22Rv1 (cell line): ENCODE results near the gene AMIGO2.

Experiments
- H3K27ac ChIP-seq: fragments of 450-650 bp; 2 replicates; pipeline ENCODE4 v1.5.1; 2017
- CTCF ChIP-seq: fragments of 450-650 bp; IDR thresholded peaks from 2 replicates; pipeline ENCODE4 v1.5.1; 2017; ENCODE audit warnings: mild to moderate bottlenecking
- ZFX ChIP-seq: fragments of 450-650 bp; IDR thresholded peaks from 2 replicates; pipeline ENCODE4 v1.6.1; 2017; ENCODE audit warnings: antibody characterized with exemption, borderline replicate concordance

The AMIGO2 gene

GRCh38 chr12:47078733-47079467 is 859 bp downstream of the AMIGO2 start:
- no peak overlapping the region; the same call in 1 of the 2 replicates for H3K27ac ChIP-seq
- TF ChIP-seq ZFX (no peak), CTCF (no peak)

- no peak for TF ChIP-seq ZFX
- TF ChIP-seq CTCF: no peak
- no peak overlapping the region for H3K27ac ChIP-seq
These were observed 1.7 kb downstream of the AMIGO2 start for GRCh38 chr12:47078086-47078395.

DNA sequence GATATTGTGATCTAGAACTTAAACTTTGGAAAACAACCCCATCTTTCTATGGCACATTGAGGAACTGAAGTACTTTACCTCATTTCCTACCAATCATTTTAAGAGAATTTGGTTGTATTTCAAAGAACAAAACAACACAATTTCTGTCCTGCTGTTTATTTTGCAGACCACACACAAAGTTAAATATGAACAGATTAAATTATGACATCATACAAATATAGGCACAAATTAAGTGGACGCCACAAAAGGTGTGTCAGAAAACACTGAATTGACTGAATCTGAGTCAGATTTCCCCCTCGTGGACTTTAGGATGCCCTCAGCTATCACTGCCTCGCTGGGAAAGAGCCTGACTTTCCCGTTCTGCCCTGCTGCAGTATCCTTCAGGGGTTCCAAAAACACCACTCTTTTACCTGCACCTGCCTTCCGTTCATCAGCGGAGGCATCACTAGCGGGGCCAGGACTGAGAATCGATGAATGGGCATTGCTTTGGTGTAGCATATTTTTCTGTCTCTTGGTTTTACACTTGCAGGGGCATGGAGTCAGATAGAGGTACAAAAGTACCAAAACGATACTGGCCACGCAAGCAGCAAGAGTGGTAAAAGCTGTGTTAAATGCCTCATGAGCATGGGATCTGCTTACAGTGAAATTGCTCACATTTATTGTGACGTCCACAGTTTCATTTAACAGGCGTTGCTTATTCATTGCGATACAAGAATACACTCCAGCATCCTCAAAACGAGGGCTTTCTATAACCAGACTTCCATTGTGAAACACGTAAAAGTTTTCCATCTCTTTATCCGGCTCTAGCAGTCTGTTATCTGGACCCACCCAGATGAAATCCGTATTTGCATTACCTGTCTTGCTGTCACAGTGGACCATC is 2.3 kb downstream of the AMIGO2 start:
- no peak for TF ChIP-seq CTCF
- TF ChIP-seq ZFX: no peak
- no peak overlapping the region for H3K27ac ChIP-seq

DNA sequence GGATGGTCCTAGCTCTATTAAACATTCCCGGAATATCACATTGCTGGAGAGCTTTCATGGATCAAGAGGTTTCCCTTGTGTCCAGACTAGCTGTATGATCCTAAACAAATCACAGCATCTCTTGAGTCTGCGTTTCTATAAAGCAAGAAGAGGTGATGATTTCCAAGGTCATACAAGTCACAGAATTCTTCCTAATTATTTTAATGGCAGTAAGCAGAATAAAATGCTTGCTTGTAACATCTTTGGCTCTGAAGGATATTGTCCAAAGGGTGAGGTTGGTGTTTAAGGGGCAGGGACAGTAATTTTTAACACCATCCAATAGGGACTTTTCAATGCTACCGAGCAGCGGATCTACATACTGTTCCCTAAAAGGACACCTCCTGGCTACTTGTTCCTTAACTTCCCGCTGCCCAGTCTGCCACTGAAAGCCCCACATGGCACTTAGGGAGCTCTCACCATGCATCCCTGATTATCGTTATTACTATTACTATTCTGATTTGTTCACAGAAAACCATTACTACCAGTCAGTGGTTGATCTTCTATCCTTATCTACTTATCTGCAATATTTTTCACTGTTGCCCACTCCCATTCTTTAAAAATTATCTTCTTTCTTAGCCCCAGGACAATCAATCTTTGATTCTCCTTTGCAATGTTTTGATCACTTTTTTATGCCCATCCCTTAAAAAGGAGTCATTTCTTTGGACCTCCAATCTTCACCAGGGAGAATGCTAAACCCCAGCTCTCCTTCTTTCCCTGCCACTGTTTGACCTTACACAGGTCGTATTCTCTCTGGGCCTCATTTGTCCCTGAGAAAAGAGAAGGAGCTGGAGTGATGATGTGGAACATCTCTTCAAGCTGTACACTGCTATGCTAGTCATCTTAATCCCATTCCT is 4.3 kb downstream of the AMIGO2 start:
- H3K27ac ChIP-seq: no peak overlapping the region
- TF ChIP-seq CTCF (no peak), ZFX (no peak)

DNA sequence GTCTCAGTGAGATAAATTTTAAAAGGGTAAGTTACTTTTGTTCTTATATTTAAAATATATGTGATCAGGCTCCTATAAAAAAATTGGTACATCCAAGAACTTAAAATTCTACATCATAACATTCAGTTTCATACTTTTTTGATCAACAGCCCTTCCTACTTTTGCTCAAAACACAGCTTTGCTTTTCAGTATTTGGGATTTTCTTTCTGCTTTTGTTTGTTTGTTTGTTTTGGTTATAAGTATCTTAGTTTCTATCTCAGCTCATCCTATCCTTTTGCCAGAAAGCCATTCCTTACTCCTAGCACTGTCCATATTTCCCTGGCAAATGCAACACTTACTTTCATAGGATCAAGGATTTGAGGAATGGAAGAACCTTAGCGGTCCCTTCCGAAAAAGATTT is 5.0 kb downstream of the AMIGO2 start:
- TF ChIP-seq CTCF: no peak
- no peak for TF ChIP-seq ZFX
- H3K27ac ChIP-seq: no peak overlapping the region

DNA sequence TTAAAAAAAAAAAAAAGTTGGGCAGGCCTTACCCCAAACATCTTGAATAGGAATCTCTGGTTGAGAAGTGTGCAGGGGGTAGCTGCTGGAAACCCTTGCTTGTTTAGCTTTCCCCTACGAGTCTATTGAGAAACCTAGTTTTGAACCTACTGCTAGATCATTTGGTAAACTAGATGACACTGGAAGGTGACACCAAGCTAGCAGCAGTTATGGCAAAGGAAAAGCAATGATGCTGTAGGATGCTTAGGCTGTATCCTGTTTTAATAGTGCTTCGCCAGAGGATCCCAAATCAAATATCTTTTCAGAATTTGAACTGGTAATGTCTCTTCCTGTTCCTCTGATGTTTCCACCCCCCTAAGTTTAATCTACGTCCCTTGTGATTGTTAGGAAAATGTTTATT is 5.8 kb downstream of the AMIGO2 start:
- H3K27ac ChIP-seq: no peak overlapping the region
- no peak for TF ChIP-seq CTCF
- no peak for TF ChIP-seq ZFX
